ENCODE measurements around the gene CENPP.

DNA sequence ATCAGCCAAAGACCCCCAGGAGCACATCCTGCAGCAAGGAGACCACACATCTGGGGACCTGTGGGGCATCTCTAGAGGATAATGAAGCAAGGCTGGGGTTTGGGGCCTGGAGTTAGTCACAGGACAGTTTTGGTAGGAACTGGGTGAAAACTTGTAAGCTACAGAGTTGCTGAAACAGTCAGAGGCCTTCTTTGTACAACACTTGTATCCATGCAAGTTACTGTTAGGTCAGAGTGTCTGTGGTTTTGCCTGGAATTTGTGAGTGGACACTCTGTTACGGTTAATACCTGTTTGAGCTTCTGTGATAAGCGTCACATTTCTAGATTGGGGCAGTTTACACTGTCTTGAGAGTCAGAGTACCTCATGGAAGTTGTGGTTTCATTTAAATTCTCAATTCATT is 179.1 kb downstream of the CENPP start:
- TF ChIP-seq, protein P1, sequence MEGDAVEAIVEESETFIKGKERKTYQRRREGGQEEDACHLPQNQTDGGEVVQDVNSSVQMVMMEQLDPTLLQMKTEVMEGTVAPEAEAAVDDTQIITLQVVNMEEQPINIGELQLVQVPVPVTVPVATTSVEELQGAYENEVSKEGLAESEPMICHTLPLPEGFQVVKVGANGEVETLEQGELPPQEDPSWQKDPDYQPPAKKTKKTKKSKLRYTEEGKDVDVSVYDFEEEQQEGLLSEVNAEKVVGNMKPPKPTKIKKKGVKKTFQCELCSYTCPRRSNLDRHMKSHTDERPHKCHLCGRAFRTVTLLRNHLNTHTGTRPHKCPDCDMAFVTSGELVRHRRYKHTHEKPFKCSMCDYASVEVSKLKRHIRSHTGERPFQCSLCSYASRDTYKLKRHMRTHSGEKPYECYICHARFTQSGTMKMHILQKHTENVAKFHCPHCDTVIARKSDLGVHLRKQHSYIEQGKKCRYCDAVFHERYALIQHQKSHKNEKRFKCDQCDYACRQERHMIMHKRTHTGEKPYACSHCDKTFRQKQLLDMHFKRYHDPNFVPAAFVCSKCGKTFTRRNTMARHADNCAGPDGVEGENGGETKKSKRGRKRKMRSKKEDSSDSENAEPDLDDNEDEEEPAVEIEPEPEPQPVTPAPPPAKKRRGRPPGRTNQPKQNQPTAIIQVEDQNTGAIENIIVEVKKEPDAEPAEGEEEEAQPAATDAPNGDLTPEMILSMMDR (IDR thresholded peaks at IDR 0.05; ENCODE audit: low read depth, low read length): no peak
- no peak for TF ChIP-seq EZH2phosphoT487 (IDR thresholded peaks at IDR 0.05; ENCODE audit: low read depth)
